Upper lobe of left lung (tissue), 6 donors: ENCODE results near the gene CDC45. TPM values are rescaled to one million over a fixed set of nuclear protein-coding genes. Genes with fewer than 3 reads are reported as not detected.
"Not testable (repeated sequence)": the region's sequence is repeated elsewhere in the genome, so short reads cannot be mapped to it uniquely, and the experiment has no call there.

ENCODE experiments used
- ATAC-seq, 2 donors: fragments of 200-7000 bp; cut with Tn5 transposase; one replicate each; pipeline ENCODE4 v1.9.1; 2022; ENCODE audit warnings: mild to moderate bottlenecking in 2 of 2, moderate library complexity in 2 of 2; ENCODE audit not compliant: low FRiP score in 2 of 2
- DNase-seq, 2 donors: peaks; one replicate each; pipeline ENCODE4 v3.0.0-alpha.2; 2019 to 2020
- H3K27ac ChIP-seq, 4 donors: fragments of 200-600 bp; sonication (generic); one replicate each; pipeline ENCODE4 v1.5.1; 2016 to 2019
- H3K27me3 ChIP-seq, 4 donors: fragments of 200-600 bp; sonication (generic); one replicate each; pipeline ENCODE4 v1.5.1; 2017 to 2019
- H3K36me3 ChIP-seq, 4 donors: fragments of 200-600 bp; sonication (generic); one replicate each; pipeline ENCODE4 v1.5.1; 2016 to 2019
- H3K4me1 ChIP-seq, 4 donors: fragments of 200-600 bp; sonication (generic); one replicate each; pipeline ENCODE4 v1.5.1; 2018 to 2019
- H3K4me3 ChIP-seq, 4 donors: fragments of 200-600 bp; sonication (generic); one replicate each; pipeline ENCODE4 v1.5.1; 2017 to 2019; ENCODE audit warnings: mild to moderate bottlenecking in 2 of 4, moderate library complexity in 1 of 4
- H3K9me3 ChIP-seq, 4 donors: fragments of 200-600 bp; sonication (generic); one replicate each; pipeline ENCODE4 v1.5.1; 2018 to 2019
- CTCF ChIP-seq, 6 experiments: fragments of 450-650 bp in 4 of 6; fragments of 200-600 bp in 2 of 6; sonication (generic) in 2 of 6; IDR thresholded peaks; one replicate each; pipeline ENCODE4 v1.5.1; 2016 to 2019; ENCODE audit warnings: antibody characterized with exemption in 6 of 6
- EP300 ChIP-seq, 4 donors: sonication (generic); formaldehyde crosslinking; IDR thresholded peaks; one replicate each; pipeline ENCODE4 v1.5.1; 2017; ENCODE audit warnings: antibody characterized with exemption in 4 of 4, control low read depth in 2 of 4
- POLR2A ChIP-seq, 4 donors: fragments of 450-650 bp; IDR thresholded peaks; one replicate each; pipeline ENCODE4 v1.5.1; 2016 to 2017; ENCODE audit warnings: antibody characterized with exemption in 4 of 4, mild to moderate bottlenecking in 2 of 4
- POLR2AphosphoS5 ChIP-seq, 2 donors: sonication (generic); formaldehyde crosslinking; IDR thresholded peaks; one replicate each; pipeline ENCODE4 v1.5.1; 2017; ENCODE audit warnings: antibody characterized with exemption in 2 of 2
- WGBS, 2 donors: methylation state at CpG; one replicate each; pipeline ENCODE4 v1.1.5; 2017 to 2018; 5-methylcytosine and 5-hydroxymethylcytosine counted together
- total RNA-seq, 6 donors: library from RNA; depleted of rRNA in 4 of 6; stranded (reverse); fragments of >200 nt in 4 of 6; gene quantifications; one replicate each; pipeline versions ENCODE4 v1.1.0 to v1.2.1, GENCODE V29; 2016 to 2021
- donor health status: DM: no; HTN: no; CAD: no; lungs with moderate emphysema.
- donor health status: DM: no; HTN: yes; CAD: no; lungs with severe emphysema.

Gene CDC45
- total RNA-seq, 6 donors from 2014 or later: 0.44 to 3.2 (median 1.8) TPM; not detected in 1

GRCh38 chr22:19438298-19438697, 41.4 kb upstream of the CDC45 start:
- ATAC-seq (no peak), DNase-seq (no peak)
- Histone ChIP-seq H3K9me3 (no peaks in the 10 kb centered on the region), H3K4me1 (peaks cover 1 to 10% (median 2%) of the 10 kb centered on the region in 4 donors), H3K27ac (no peak overlapping the region), H3K36me3 (peaks cover 4 to 51% (median 16%) of the 10 kb centered on the region in 4 donors), H3K4me3 (no peak overlapping the region), H3K27me3 (no peaks in the 10 kb centered on the region)
- WGBS, 2 donors: 83 to 93% methylated on average over 7 of the region's 7 CpGs
- TF ChIP-seq POLR2A (IDR thresholded peaks at IDR 0.05) (no peak), CTCF (IDR thresholded peaks at IDR 0.05) (no peak), POLR2AphosphoS5 (IDR thresholded peaks at IDR 0.05) (no peak), EP300 (IDR thresholded peaks at IDR 0.05) (no peak)

GRCh38 chr22:19440411-19441195, 39.1 kb upstream of the CDC45 start:
- ATAC-seq (no peak), DNase-seq (no peak)
- TF ChIP-seq EP300 (IDR thresholded peaks at IDR 0.05): no peak
- TF ChIP-seq CTCF (IDR thresholded peaks at IDR 0.05): no peak
- TF ChIP-seq POLR2AphosphoS5 (IDR thresholded peaks at IDR 0.05): no peak
- no peak for TF ChIP-seq POLR2A (IDR thresholded peaks at IDR 0.05)
- Histone ChIP-seq H3K9me3 (no peaks in the 10 kb centered on the region), H3K4me3 (no peak overlapping the region), H3K36me3 (peaks cover 2 to 53% (median 20%) of the 10 kb centered on the region in 4 donors), H3K27me3 (no peaks in the 10 kb centered on the region), H3K27ac (no peak overlapping the region), H3K4me1 (peaks cover 0 to 19% (median 4%) of the 10 kb centered on the region in 4 donors)
- WGBS, 2 donors: 87 to 95% methylated on average over 7 of the region's 8 CpGs

- Histone ChIP-seq H3K9me3 (no peaks in the 10 kb centered on the region), H3K4me1 (peaks cover 12 to 31% (median 16%) of the 10 kb centered on the region in 4 donors), H3K27me3 (no peaks in the 10 kb centered on the region), H3K36me3 (peaks cover 0 to 38% (median 12%) of the 10 kb centered on the region in 4 donors), H3K4me3 (no peak overlapping the region), H3K27ac (no peak overlapping the region)
- DNase-seq (peak in 1 of 2 donors; percentile 2), ATAC-seq (no peak)
- TF ChIP-seq CTCF (IDR thresholded peaks at IDR 0.05) (no peak), POLR2AphosphoS5 (IDR thresholded peaks at IDR 0.05) (no peak), EP300 (IDR thresholded peaks at IDR 0.05) (no peak), POLR2A (IDR thresholded peaks at IDR 0.05) (no peak)
- WGBS, 2 donors: 90 to 100% methylated on average over 2 of the region's 2 CpGs
Observed at GRCh38 chr22:19442166-19442565, 37.6 kb upstream of the CDC45 start.

GRCh38 chr22:19443544-19444211, 36.0 kb upstream of the CDC45 start:
- peaks cover 19 to 40% (median 24%) of the 10 kb centered on the region in 4 donors for H3K4me1 ChIP-seq
- TF ChIP-seq POLR2A (IDR thresholded peaks at IDR 0.05) (no peak), EP300 (IDR thresholded peaks at IDR 0.05) (no peak), POLR2AphosphoS5 (IDR thresholded peaks at IDR 0.05) (no peak), CTCF (IDR thresholded peaks at IDR 0.05) (no peak)
- 76 to 85% methylated on average over 3 to 7 of the region's 7 CpGs for WGBS, 2 donors
- peaks cover 0 to 34% (median 10%) of the 10 kb centered on the region in 4 donors for H3K36me3 ChIP-seq
- H3K27me3 ChIP-seq: no peaks in the 10 kb centered on the region
- H3K9me3 ChIP-seq: no peaks in the 10 kb centered on the region
- H3K27ac ChIP-seq: no peak overlapping the region
- DNase-seq: peak in 1 of 2 donors; percentile 1
- H3K4me3 ChIP-seq: no peak overlapping the region
- no peak for ATAC-seq

GRCh38 chr22:19445279-19445982, 34.3 kb upstream of the CDC45 start:
- 90 to 91% methylated on average over 9 of the region's 9 CpGs for WGBS, 2 donors
- peaks cover 20 to 44% (median 25%) of the 10 kb centered on the region in 4 donors for H3K4me1 ChIP-seq

More at GRCh38 chr22:19445279-19445982, 34.3 kb upstream of the CDC45 start:
- not testable (repeated sequence) for DNase-seq, H3K27me3 ChIP-seq, H3K27ac ChIP-seq, H3K9me3 ChIP-seq, ATAC-seq, H3K4me3 ChIP-seq
- H3K36me3 ChIP-seq: peaks cover 0 to 29% (median 10%) of the 10 kb centered on the region in 4 donors
